GM12878 (cell line): Measurements from ENCODE around the gene CTSA. TPM values are rescaled to one million over a fixed set of nuclear protein-coding genes. Genes with fewer than 3 reads are reported as not detected.

Source experiments
- ATAC-seq: fragments of 200-7000 bp; cut with Tn5 transposase; 3 replicates; pipeline ENCODE4 v1.9.1; 2020; ENCODE audit warnings: mild to moderate bottlenecking, moderate library complexity
- BruUV-seq: library from RNA; stranded (reverse); fragments of 400-500 nt; replicated peaks from 2 replicates; lab custom pipeline; 2021; lab: Mats Ljungman, UMichigan
- CTCF ChIA-PET: fragments of 300-600 bp; sonication (Branson Sonifier 250); formaldehyde crosslinking; extraction: SDS; loops from one replicate; lab custom pipeline; 2021; ENCODE audit warnings: inconsistent platforms; lab: Yijun Ruan, JAX
- POLR2A ChIA-PET: fragments of 350-600 bp; formaldehyde crosslinking; extraction: SDS; loops from one replicate; lab custom pipeline; 2021; ENCODE audit warnings: inconsistent platforms; lab: Charles Lee
- RAD21 ChIA-PET: fragments of 300-600 bp; sonication (Branson Sonifier 250); formaldehyde crosslinking; loops from one replicate; lab custom pipeline; 2023; ENCODE audit warnings: antibody characterized with exemption; ENCODE audit not compliant: unreplicated experiment; lab: Charles Lee
- SMC1A ChIA-PET: fragments of 300-600 bp; sonication (Branson Sonifier 250); formaldehyde crosslinking; loops from one replicate; lab custom pipeline; 2023; ENCODE audit not compliant: unreplicated experiment, uncharacterized antibody; lab: Charles Lee
- DNase-seq: peaks from one replicate; pipeline ENCODE4 v3.0.0-alpha.2; 2011; ENCODE audit warnings: low read depth, low spot score
- FAIRE-seq: peaks from 3 replicates; lab custom pipeline; 2011; peaks lifted over from hg19 to GRCh38; lab: Jason Lieb, UNC
- H2AFZ ChIP-seq: 2 replicates; pipeline ENCODE4 v1.6.0; 2011; ENCODE audit warnings: low read depth, low read length, control low read depth; ENCODE audit not compliant: control insufficient read depth
- H3K27ac ChIP-seq: 2 replicates; pipeline ENCODE4 v1.5.1; 2011; ENCODE audit warnings: control low read depth; ENCODE audit not compliant: control insufficient read depth, insufficient read depth
- H3K27me3 ChIP-seq, 2 experiments: replicated peaks in 1 of 2; 2 replicates each; pipeline versions ENCODE4 v1.6.0 to v1.6.1; 2011; ENCODE audit warnings: low read length in 1 of 2; ENCODE audit not compliant: control insufficient read depth in 2 of 2, insufficient read depth in 2 of 2
- H3K36me3 ChIP-seq, 2 experiments: 2 replicates each; pipeline ENCODE4 v1.5.1; 2011; ENCODE audit warnings: low read length in 1 of 2; ENCODE audit not compliant: control insufficient read depth in 2 of 2, insufficient read depth in 2 of 2
- H3K4me1 ChIP-seq: 2 replicates; pipeline ENCODE4 v1.6.1; 2011; ENCODE audit warnings: mild to moderate bottlenecking, low read length, moderate library complexity, mixed read lengths; ENCODE audit not compliant: control insufficient read depth, insufficient read depth
- H3K4me2 ChIP-seq: 2 replicates; pipeline ENCODE4 v1.6.0; 2011; ENCODE audit warnings: control low read depth; ENCODE audit not compliant: control insufficient read depth, insufficient read depth
- H3K4me3 ChIP-seq: fragments of 200-600 bp; sonication (generic); 2 replicates; pipeline ENCODE4 v1.5.1; 2016
- H3K79me2 ChIP-seq: 2 replicates; pipeline ENCODE4 v1.6.0; 2011; ENCODE audit warnings: low read length; ENCODE audit not compliant: control insufficient read depth, insufficient read depth
- H3K9ac ChIP-seq: 2 replicates; pipeline ENCODE4 v1.8.0; 2011; ENCODE audit warnings: low read length, control low read depth, mixed read lengths; ENCODE audit not compliant: control insufficient read depth, insufficient read depth
- H3K9me3 ChIP-seq: replicated peaks from 3 replicates; pipeline ENCODE4 v1.5.1; 2011; ENCODE audit warnings: mild to moderate bottlenecking, low read length; ENCODE audit not compliant: control insufficient read depth, insufficient read depth
- H4K20me1 ChIP-seq: 2 replicates; pipeline ENCODE4 v1.6.0; 2011; ENCODE audit not compliant: control insufficient read depth, insufficient read depth
- EED ChIP-seq: sonication (generic); IDR thresholded peaks from 2 replicates; pipeline ENCODE4 v1.6.1; 2016; ENCODE audit warnings: antibody characterized with exemption, low read depth
- EGR1 ChIP-seq, 2 experiments: IDR thresholded peaks; 1 replicate in 1 of 2; 2 replicates in 1 of 2; pipeline ENCODE4 v1.6.1; 2011 to 2012; ENCODE audit warnings: low read depth in 2 of 2, low read length in 2 of 2, borderline replicate concordance in 1 of 2, mild to moderate bottlenecking in 1 of 2, moderate library complexity in 1 of 2
- HDAC6 ChIP-seq: fragments of 200-600 bp; sonication (generic); IDR thresholded peaks from one replicate; pipeline ENCODE4 v1.8.0; 2017; ENCODE audit warnings: antibody characterized with exemption; ENCODE audit not compliant: unreplicated experiment
- IKZF1 ChIP-seq: fragments of 450-650 bp; conservative IDR thresholded peaks from 2 replicates; pipeline ENCODE4 v1.6.1; 2017; ENCODE audit warnings: antibody characterized with exemption, mild to moderate bottlenecking
- IKZF2 ChIP-seq, 2 experiments: fragments of 450-650 bp; IDR thresholded peaks; 2 replicates each; pipeline ENCODE4 v1.6.1; 2017; ENCODE audit warnings: mild to moderate bottlenecking in 2 of 2, moderate library complexity in 2 of 2
- IRF3 ChIP-seq: fragments of 450-650 bp; IDR thresholded peaks from 2 replicates; pipeline ENCODE4 v1.6.1; 2014; ENCODE audit warnings: mild to moderate bottlenecking
- MEF2A ChIP-seq: IDR thresholded peaks from 2 replicates; pipeline ENCODE4 v1.6.1; 2011; ENCODE audit warnings: low read depth, mild to moderate bottlenecking, low read length, moderate library complexity; ENCODE audit not compliant: insufficient read depth
- MTA2 ChIP-seq: fragments of 450-650 bp; IDR thresholded peaks from 2 replicates; pipeline ENCODE4 v1.6.1; 2016; ENCODE audit warnings: low read depth, mild to moderate bottlenecking, moderate library complexity
- PKNOX1 ChIP-seq: fragments of 450-650 bp; IDR thresholded peaks from 2 replicates; pipeline ENCODE4 v1.6.1; 2016; ENCODE audit warnings: mild to moderate bottlenecking
- SPI1 ChIP-seq: IDR thresholded peaks from 2 replicates; pipeline ENCODE4 v1.6.1; 2011; ENCODE audit warnings: low read depth, mild to moderate bottlenecking, low read length, moderate library complexity, borderline replicate concordance; ENCODE audit not compliant: insufficient read depth
- SREBF1 ChIP-seq: IDR thresholded peaks from 2 replicates; pipeline ENCODE4 v1.6.1; 2012; ENCODE audit warnings: mild to moderate bottlenecking, low read length
- SREBF2 ChIP-seq: IDR thresholded peaks from 2 replicates; pipeline ENCODE4 v1.6.1; 2012; ENCODE audit warnings: mild to moderate bottlenecking, low read length
- ZNF384 ChIP-seq: IDR thresholded peaks from 2 replicates; pipeline ENCODE4 v1.6.1; 2012; ENCODE audit warnings: low read depth, mild to moderate bottlenecking, low read length, improper control_type of control experiment, borderline replicate concordance
- WGBS: methylation state at CpG from one replicate; pipeline ENCODE4 v1.1.6; 2016; ENCODE audit warnings: low lambda C conversion rate; ENCODE audit not compliant: insufficient replicate concordance, insufficient coverage; ENCODE audit errors: missing lambda C conversion rate; 5-methylcytosine and 5-hydroxymethylcytosine counted together
- in situ Hi-C: fragments of 300-500 bp; cut with MboI; formaldehyde crosslinking; loops from 9 replicates; pipeline ENCODE4 v1.14.3; 2018; ENCODE audit warnings: mixed read lengths
- intact Hi-C: fragments of 100-400 bp; cut with micrococcal nuclease; formaldehyde crosslinking; loops from one replicate; pipeline ENCODE4 v1.14.2; 2022; ENCODE audit not compliant: unreplicated experiment
- polyA plus RNA-seq, 11 experiments: library from polyadenylated mRNA; depleted of rRNA in 4 of 11; unstranded in 6 of 11; stranded (reverse) in 5 of 11; fragments of >200 nt; fragmentation: Nextera tagmentation in 4 of 11; fragmentation: Illumina TruSeq in 1 of 11; extraction: Ambion mirVana in 4 of 11; extraction: Trizol in 1 of 11; gene quantifications; 1 replicate in 1 of 11; 2 replicates in 10 of 11; pipeline versions ENCODE4 v1.2.1 to v1.2.3, GENCODE V29; 2011 to 2016; ENCODE audit warnings: inconsistent platforms in 2 of 11, missing spikeins in 2 of 11, low read depth in 1 of 11
- total RNA-seq, 4 experiments: library from RNA; depleted of rRNA in 3 of 4; stranded (reverse); fragments of >200 nt in 3 of 4; fragmentation: Illumina TruSeq in 1 of 4; extraction: Trizol in 1 of 4; gene quantifications; 2 replicates each; pipeline versions ENCODE4 v1.2.1 to v1.2.3, GENCODE V29; 2013 to 2021

CTSA gene
- total and polyA plus RNA-seq, 10 of the 15 experiments (the other 5 are each of a cell fraction or from before 2014, with no cell fraction given): 7.1 to 67.0 (median 36.2) TPM

GRCh38 chr20:45842169-45842812 lies 48.8 kb upstream of the CTSA start:
- intact Hi-C loops (no loop called here), in situ Hi-C loops (no loop called here)
- DNase-seq (peak; percentile 33), FAIRE-seq (peak; percentile 99), ATAC-seq (peak; percentile 98)
- WGBS: 3% methylated on average over 5 of the region's 5 CpGs
- ChIA-PET RAD21 (interaction anchor here (0.9 to 1.7 kb wide), 12 partner anchors 16 to 128 kb away, joined by 3 to 6 read pairs (median 4); partner anchors contain the start of genes ACOT8, CTSA, NEURL2 and PCIF1), POLR2A (interaction anchor here (0.7 to 2.3 kb wide), 9 partner anchors 9 to 118 kb away, joined by 3 to 10 read pairs (median 5); partner anchors contain the start of genes CTSA, NEURL2, SNX21 and UBE2C), CTCF (interaction anchor here (1.0 to 3.8 kb wide), 8 partner anchors 9 to 128 kb away, joined by 3 to 18 read pairs (median 7); partner anchors contain the start of genes ACOT8, PCIF1, SNX21 and ZSWIM3), SMC1A (interaction anchor here (0.6 to 2.1 kb wide), 13 partner anchors 8 to 170 kb away, joined by 3 to 4 read pairs (median 4); partner anchors contain the start of gene UBE2C)
- no peaks in the 10 kb centered on the region for H4K20me1 ChIP-seq
- H3K27ac ChIP-seq: peak overlapping the region; percentile 63
- TF ChIP-seq IRF3 (no peak), PKNOX1 (0 out of 2 replicates have a peak, but pooled peaks have one; percentile 27), IKZF2 (IDR thresholded peaks at IDR 0.05) (peak; percentile 43 to 51; a peak in 2 of 4 replicates), HDAC6 (no peak), MEF2A (no peak), IKZF1 (peak; percentile 47; the same call in 1 of the 2 replicates), SREBF1 (no peak), EGR1 (IDR thresholded peaks at IDR 0.05; ENCODE audit: borderline replicate concordance in 1 of 2, low read depth in 2 of 2, low read length in 2 of 2) (no peak), ZNF384 (no peak), SREBF2 (no peak), EED (peak; percentile 32; the same call in 1 of the 2 replicates), SPI1 (peak; percentile 84), MTA2 (0 out of 2 replicates have a peak, but pooled peaks have one; percentile 13)
- peaks cover 14% of the 10 kb centered on the region for H3K4me1 ChIP-seq
- H3K79me2 ChIP-seq: no peaks in the 10 kb centered on the region
- TSS peak; percentile 42 for BruUV-seq
- peak overlapping the region; percentile 37 for H2AFZ ChIP-seq
- no peaks in the 10 kb centered on the region for H3K27me3 ChIP-seq
- 0 out of 2 replicates have a peak overlapping the region, but pooled peaks have one; percentile 45 for H3K4me2 ChIP-seq
- no peaks in the 10 kb centered on the region for H3K9me3 ChIP-seq
- no peak overlapping the region for H3K4me3 ChIP-seq
- H3K9ac ChIP-seq: no peak overlapping the region
- H3K36me3 ChIP-seq: peaks cover 5 to 12% of the 10 kb centered on the region in 2 experiments
